WERI-Rb-1 (cell line): ENCODE measurements around the gene ANG.
"Not testable (repeated sequence)": the region's sequence is repeated elsewhere in the genome, so short reads cannot be mapped to it uniquely, and the experiment has no call there.

ENCODE experiments used
- DNase-seq: peaks from one replicate; pipeline ENCODE4 v3.0.0-alpha.2; 2020
- H3K27ac ChIP-seq: fragments of 250-450 bp; sonication (Bioruptor Pico); 2 replicates; pipeline ENCODE4 v1.5.1; 2020; ENCODE audit warnings: mild to moderate bottlenecking, moderate library complexity
- H3K27me3 ChIP-seq: fragments of 250-450 bp; sonication (Bioruptor Pico); 2 replicates; pipeline ENCODE4 v1.5.1; 2021; ENCODE audit warnings: mild to moderate bottlenecking, low read depth, moderate library complexity; ENCODE audit not compliant: insufficient read depth, severe bottlenecking
- H3K36me3 ChIP-seq: fragments of 250-450 bp; sonication (Bioruptor Pico); 2 replicates; pipeline ENCODE4 v1.5.1; 2020; ENCODE audit warnings: mild to moderate bottlenecking, moderate library complexity
- H3K4me3 ChIP-seq: 2 replicates; pipeline ENCODE4 v1.5.1; 2011; ENCODE audit warnings: low read depth, mild to moderate bottlenecking, control low read depth, low read length
- H3K9me3 ChIP-seq: fragments of 250-450 bp; sonication (Bioruptor Pico); 2 replicates; pipeline ENCODE4 v1.5.1; 2021; ENCODE audit warnings: mild to moderate bottlenecking, moderate library complexity; ENCODE audit not compliant: severe bottlenecking
- CTCF ChIP-seq: IDR thresholded peaks from 2 replicates; pipeline ENCODE4 v1.5.1; 2011; ENCODE audit warnings: low read depth, mild to moderate bottlenecking, control low read depth, inconsistent platforms, low read length

The ANG gene

GRCh38 chr14:20733684-20734429, 45.3 kb downstream of the ANG start:
- TF ChIP-seq CTCF = no peak
- Histone ChIP-seq H3K4me3 (no peak overlapping the region), H3K36me3 (no peaks in the 10 kb centered on the region), H3K27me3 (peaks cover 91% of the 10 kb centered on the region), H3K9me3 (no peaks in the 10 kb centered on the region), H3K27ac (no peak overlapping the region)
- DNase-seq = no peak

- TF ChIP-seq CTCF = no peak
- no peaks in the 10 kb centered on the region for H3K36me3 ChIP-seq
These were observed 45.9 kb downstream of the ANG start for GRCh38 chr14:20734430-20734806.

GRCh38 chr14:20738292-20738691, 49.7 kb downstream of the ANG start:
- H3K36me3 ChIP-seq, H3K4me3 ChIP-seq, DNase-seq: not testable (repeated sequence)

More at GRCh38 chr14:20734430-20734806, 45.9 kb downstream of the ANG start:
- H3K9me3 ChIP-seq = no peaks in the 10 kb centered on the region
- no peak for DNase-seq
- H3K27ac ChIP-seq = no peak overlapping the region
- no peak overlapping the region for H3K4me3 ChIP-seq
- H3K27me3 ChIP-seq = peaks cover 91% of the 10 kb centered on the region

DNA sequence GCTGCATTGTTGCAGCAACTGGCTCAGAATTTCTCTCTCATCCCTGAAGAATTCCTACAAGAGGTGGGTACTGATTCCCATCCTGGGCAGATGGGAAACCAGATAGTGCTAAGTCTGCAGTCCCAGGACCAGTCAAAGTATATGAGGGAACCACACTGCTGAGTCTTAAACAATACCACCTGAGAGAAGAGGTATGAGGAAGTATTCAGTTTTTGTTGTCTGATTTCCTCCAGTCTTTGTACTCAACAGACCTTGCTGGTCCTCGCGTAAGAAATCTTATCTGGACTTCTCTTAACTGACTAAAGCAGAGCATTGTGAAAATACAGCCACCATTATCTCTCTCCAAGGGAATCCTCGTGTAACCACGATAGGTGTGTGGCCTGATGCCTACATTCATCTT, 53.6 kb downstream of the ANG start:
- Histone ChIP-seq H3K27me3 (peaks cover 78% of the 10 kb centered on the region), H3K4me3 (no peak overlapping the region), H3K27ac (no peak overlapping the region), H3K36me3 (no peaks in the 10 kb centered on the region), H3K9me3 (no peaks in the 10 kb centered on the region)
- DNase-seq = no peak
- no peak for TF ChIP-seq CTCF

More at GRCh38 chr14:20738292-20738691, 49.7 kb downstream of the ANG start:
- H3K27me3 ChIP-seq = peaks cover 88% of the 10 kb centered on the region
- not testable (repeated sequence) for H3K9me3 ChIP-seq, H3K27ac ChIP-seq

DNA sequence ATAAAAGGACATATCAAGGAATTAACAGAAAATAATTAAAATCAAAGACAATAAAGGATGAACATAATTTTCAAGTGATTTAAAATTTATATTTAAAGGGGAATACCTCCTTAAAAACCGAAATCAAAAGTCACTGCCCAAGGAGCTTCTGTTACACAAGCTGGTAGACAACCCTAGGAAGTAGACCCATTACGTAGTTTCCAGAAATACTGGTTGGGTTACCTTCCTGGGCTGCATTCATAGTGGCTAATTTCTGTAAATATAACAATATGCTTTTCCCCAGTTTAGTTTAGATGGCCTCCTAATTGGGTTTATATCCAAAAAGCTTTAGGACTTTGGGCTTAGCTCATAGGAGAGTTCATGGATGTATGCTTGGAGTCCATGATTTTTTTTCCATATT, 55.0 kb downstream of the ANG start:
- Histone ChIP-seq H3K27me3 (peaks cover 78% of the 10 kb centered on the region), H3K4me3 (no peak overlapping the region), H3K27ac (no peak overlapping the region), H3K36me3 (no peaks in the 10 kb centered on the region), H3K9me3 (no peaks in the 10 kb centered on the region)
- no peak for TF ChIP-seq CTCF
- DNase-seq = no peak
